Hematopoietic multipotent progenitor cell treated with erythropoietin and hydrocortisone succinate and interleukin-3 and kit ligand, for 8 days (in vitro differentiated cells): ENCODE measurements around the gene PRKAG2.
A peak's percentile ranks its signal among the peaks of the same experiment; 100 is the strongest.

ENCODE experiments used
- DNase-seq: peaks from one replicate; pipeline ENCODE4 v3.0.0-alpha.2; 2015

Gene PRKAG2

GRCh38 chr7:151663382-151664100, 213.4 kb downstream of the PRKAG2 start:
- DNase-seq: no peak

- DNase-seq: no peak
Observed at GRCh38 chr7:151662251-151662826, 214.6 kb downstream of the PRKAG2 start.

DNA sequence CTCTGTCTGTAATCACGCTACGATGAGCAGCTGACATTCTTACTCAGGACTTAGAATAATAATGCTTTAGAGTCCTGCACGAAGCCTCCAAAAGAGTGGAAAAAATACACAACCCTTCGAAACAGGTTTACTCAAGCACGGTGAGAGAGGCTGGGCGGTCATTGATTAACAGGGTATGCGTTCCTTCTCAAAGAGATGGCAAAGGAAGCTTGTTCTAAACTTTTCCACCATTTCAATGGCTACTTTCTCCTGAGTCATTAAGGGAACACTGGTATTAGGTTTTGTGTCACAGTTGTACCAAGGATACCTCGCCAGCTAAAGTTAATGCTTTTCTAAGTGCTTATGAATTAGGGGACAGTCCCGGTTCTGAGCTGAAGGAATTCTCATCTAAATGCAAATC, 215.3 kb downstream of the PRKAG2 start:
- DNase-seq: no peak

DNA sequence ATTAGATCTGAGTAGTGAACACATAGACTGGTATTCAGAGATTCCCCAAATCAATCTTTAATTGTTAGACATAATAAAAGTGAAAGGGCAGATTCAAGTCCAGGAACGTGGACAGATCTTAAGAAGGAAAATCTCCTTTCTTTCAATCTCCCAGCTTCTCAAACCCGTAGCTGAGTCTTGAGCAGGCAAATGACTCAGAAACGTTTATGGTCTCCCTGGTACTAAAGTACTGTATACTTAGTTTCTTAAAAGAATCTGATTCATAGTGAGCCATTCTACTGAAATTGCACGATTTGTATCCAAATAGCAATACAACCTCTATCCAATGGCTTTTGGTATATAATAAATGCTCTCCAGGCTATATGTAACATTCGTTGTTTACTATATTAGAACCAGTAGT, 216.8 kb downstream of the PRKAG2 start:
- no peak for DNase-seq

DNA sequence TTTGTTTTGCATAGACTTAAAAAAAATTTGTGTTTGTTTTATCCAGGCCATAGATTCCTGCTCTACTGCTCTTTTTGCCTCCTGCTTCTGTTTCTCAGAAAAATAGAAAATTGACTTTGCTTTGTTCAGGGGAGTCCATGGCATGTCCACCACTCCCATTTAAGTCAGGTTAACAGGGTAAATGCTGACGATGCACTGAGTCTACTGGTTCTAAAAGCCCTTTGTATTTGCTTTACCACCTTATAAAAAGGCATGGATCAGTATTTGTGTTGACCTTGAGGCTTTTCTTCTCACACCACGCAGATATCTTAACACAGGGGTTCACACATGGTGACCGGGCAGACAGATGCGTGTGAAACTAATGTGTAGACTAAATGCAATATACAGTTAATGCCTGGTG, 217.7 kb downstream of the PRKAG2 start:
- no peak for DNase-seq

GRCh38 chr7:151658778-151659177, 218.1 kb downstream of the PRKAG2 start:
- DNase-seq: no peak

DNA sequence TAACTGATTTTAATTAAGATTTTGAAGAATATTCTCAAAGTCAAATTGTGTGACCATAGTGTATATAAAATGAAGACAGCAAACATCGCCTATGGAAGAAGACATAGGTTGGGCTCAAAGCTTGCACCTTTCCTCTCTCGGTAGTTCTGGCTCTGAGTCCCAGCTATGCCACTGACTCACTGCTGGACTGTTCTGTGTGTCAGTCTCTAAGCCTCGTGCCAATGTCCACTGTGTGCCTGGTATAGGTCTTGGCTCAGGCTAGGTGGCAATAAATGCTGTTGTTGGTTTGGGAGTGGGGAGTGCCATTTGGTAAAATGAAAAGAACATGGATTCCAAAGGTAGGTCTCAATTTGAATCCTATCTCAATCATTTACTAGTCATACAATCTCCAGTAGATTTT, 219.7 kb downstream of the PRKAG2 start:
- no peak for DNase-seq

DNA sequence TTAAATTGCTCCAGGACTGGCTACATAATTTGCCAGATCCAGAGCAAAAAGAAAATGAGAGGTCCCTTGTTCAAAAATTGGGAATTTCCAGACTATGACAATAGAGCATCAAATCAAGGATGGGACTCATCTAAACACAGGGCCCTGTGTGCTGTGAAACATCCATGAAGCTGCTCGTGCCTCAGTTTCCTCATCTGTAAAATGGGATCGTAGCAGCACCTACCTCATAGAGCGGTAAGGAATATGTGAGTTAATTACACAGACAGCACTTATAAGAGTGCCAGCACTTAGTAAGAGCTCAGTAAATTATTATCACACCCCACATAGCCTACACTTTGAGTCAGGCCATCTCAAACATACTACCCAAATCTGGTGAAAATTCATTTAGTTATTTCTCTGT, 221.4 kb downstream of the PRKAG2 start:
- DNase-seq: no peak

DNA sequence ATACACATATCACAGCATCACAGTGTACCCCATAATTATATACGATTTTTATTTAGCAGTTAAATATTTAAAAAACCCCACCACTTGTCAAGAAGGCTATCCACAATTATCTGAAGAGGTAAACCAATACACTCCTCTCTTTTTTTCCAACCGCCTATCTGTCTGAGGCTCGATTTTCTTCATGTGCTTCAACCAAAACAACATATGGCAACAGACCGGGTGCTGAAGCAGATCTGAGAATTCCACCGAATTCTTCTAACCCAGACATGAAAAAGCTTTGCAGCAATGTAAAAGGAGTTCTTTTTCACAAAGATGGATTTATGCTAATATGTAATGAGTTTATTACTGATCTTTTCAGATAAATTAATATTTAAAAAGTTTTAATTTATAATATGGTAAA, 224.8 kb downstream of the PRKAG2 start:
- DNase-seq: no peak

- DNase-seq: no peak
Observed at GRCh38 chr7:151650161-151650560, 226.8 kb downstream of the PRKAG2 start.

GRCh38 chr7:151648429-151648828, 228.5 kb downstream of the PRKAG2 start:
- no peak for DNase-seq

DNA sequence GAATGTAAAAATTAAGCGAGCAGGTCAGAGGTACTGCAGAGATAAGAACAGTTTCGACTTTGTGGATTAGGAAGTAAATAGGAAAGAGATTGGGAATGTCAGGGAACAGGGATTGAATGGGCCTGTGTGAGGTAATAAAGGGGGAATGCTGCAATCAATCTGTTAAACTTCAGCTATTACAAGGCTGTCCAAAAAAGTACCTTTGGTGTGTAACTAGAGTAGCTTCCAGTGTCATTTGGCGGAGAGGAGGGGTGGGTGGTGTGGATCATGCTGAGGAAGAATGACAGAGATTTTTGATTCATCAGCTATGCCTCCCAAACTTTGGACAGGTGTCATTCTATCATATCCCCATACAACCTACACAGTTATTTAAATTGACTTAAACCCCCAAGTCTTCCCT, 229.0 kb downstream of the PRKAG2 start:
- no peak for DNase-seq

- DNase-seq: no peak
Observed at GRCh38 chr7:151647006-151647405, 229.9 kb downstream of the PRKAG2 start.

DNA sequence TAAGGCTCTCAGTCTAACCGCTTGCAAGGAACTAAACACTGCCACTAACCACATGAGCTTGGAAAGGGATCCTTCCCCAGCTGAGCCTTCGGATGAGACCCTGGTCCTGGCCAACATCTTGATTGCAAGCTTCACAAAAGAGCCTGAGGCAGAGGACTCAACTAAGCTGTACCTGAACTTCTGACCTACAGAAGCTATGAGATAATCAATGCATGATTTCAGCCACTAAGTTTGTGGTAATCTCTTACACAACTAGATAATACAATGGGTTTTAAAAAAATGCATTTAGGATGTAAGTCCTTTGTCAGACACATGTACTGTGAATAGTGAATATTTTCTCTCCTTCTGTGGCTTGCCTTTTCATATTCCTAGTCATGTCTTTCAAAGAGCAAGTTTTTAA, 231.6 kb downstream of the PRKAG2 start:
- no peak for DNase-seq

GRCh38 chr7:151644554-151644953, 232.4 kb downstream of the PRKAG2 start:
- DNase-seq: no peak

DNA sequence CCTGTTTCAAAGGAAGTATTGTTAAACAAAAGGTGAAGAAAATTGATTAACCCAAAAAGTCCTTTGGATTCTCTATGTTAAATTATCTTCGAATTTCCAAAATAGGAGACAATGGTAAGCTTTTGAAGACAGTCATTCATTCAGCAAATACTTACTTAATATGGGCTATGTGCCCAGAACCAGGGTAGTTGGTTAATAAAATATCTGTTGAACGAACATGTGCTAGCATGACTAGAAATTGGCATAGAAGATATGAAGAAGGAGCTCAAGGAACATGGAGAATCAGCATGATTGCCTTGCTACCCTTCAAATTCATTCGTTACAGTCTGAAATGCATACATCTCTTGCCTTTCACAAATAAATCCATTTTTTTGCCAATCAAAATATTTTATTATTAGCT, 234.2 kb downstream of the PRKAG2 start:
- DNase-seq: no peak

DNA sequence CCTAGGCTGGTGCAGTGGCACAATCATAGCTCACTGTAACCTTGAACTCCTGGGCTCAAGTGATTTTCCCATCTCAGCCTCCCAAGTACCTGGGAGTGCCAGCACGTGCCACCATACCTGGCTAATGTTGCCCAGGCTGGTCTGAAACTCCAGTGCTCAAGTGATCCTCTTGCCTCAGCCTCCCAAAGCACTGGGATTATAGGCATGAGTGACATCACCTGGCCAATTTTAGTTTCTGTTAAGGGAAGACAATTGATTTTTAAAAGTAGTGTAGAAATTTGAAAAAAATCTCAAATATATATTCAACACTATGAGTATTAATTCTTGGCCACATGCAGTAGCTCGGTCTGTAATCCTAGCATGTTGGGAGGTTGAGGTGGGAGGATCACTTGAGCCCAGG, 235.3 kb downstream of the PRKAG2 start:
- DNase-seq: no peak

DNA sequence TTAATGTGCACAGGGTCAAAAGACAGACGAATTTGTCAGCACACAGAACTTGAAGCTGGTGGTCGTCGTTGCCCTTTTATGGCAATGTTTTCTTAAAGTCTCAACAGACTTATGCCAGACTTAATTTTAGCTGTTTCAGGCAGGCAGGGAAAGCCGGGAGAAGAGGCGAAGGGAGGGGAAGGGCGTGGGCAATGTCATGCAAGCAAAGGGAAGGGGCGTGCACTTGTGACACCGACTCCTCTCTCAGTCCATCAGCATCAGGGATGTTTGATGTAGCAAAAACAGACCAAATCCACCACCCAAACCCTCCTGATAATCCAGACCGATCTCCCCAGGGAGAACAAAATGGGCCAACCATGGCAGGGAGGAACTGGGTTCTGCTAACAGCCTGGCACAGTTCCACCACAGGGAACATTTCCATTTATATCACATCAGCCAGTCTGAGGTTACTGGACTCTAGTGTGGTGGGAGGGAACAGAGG, 239.1 kb downstream of the PRKAG2 start:
- no peak for DNase-seq

DNA sequence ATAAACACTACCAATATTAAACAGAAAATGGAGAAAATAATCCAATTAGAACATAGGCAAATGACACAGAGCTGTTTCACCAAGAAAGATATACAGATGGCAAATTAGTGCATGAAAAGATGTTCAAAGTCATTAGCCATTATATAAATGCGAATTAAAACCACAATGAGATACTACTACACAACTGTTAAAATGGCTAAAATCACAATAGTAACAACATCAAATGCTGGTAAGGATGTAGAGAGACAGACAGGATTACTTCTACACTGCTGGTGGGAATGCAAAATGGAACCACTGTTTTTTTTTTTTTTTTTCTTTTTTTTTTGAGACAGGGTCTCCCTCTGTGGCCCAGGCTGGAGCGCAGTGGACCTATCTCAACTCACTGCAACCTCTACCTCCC, 242.3 kb downstream of the PRKAG2 start:
- no peak for DNase-seq

- DNase-seq: no peak
Observed at GRCh38 chr7:151633516-151633812, 243.5 kb downstream of the PRKAG2 start.

DNA sequence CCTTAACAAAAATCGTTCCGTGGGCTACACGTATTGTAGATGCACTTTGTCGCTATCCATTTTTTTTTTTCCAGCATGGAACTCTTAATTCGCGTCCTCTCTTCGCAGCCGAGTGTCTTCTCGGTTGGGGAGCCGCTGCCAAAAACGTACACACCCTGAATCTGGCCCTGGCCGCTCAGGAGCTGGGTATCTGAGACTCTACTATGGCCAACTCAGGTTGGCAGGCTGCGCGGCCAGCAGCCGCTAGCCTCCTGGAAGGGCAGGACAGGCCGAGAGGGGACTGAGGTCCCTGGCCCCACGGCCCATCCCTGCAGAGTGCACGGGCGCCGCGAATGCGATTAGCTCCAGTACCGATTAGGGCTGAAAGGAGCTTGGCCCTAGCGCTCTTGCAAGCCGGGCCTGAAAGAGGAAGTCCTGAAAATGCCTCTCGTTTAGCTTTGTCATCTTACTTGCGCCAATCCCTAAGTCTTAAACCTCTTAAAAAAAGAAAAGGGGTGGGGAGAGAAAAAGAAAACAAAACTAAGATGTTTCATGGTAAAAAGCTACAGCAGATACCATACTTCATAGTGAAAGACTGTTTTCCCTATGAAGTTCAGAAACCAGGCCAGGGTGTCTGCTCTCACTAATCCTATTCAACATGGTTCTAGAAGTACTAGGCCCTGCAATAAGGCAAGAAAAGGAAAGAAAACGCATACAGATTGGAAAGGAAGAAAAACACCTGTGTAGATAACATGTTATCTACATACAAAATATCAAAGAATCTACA, 244.0 kb downstream of the PRKAG2 start:
- peak; percentile 72 for DNase-seq

DNA sequence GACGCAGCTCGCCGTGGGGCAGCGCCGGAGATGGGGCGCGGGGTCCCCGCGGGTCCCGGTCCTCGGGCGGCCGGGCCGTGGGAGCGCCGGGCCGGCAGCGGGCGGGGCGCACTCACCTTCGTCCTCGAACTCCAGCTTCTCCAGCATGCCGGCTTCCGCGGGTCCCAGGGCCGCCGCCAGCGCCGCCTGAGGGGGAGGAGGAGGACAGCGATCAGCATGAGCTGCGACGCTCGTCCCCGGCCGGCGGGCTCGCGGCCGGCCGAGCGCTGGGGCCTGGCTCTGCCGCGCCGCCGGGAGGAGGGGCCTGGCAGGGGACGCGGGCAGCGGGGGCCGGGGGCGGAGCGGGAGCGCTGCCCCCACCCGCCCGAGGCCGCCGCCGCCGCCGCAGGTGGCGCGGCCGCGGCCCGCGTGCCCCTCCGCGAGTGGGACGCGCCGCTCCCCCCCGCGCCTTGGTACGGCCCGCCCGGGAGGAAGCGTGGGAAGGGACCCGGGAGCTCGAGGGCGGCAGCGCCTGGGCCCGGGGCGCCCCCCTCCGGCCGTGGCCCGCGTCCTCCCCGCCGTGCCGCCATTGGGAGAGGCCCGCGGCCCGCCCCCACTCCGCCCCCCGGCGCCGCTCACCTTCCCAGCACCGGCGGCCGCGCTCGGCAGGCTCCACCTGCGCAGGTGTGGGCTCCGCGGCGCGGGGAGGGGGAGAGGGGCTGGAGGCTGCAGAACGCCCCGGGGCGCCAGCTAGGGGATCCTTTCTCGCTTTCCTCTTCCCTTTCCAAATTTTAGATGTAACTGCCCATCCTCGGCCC, 244.8 kb downstream of the PRKAG2 start:
- DNase-seq: peak; percentile 60

DNA sequence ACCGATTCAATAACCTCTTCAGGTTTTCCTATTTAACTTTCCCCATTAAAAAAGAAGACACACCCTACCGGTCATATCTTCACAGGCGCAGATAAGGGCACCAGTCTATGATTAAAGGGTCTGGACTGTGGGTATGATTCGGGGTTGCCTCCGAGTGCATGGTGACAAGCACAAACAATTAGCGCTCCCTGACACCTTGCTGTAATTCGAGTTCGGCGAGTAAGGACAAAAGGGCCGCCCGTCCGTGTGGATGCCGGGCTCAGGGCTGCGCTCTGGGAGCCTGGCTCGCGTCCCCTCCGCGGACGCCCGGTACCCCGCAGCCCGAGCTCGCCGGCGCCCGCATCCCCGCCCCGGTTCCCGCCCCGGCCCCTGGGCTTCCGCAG, 245.4 kb downstream of the PRKAG2 start:
- DNase-seq: peak; percentile 56
